ENCODE data around the gene PNPLA2. TPM values are rescaled to one million over a fixed set of nuclear protein-coding genes. Genes with fewer than 3 reads are reported as not detected.
A peak's percentile ranks its signal among the peaks of the same experiment; 100 is the strongest.

The PNPLA2 gene
- total and polyA plus RNA-seq, 10 of the 15 experiments (the other 5 are each of a cell fraction or from before 2014, with no cell fraction given): 0.19 to 34.0 (median 8.1) TPM

GRCh38 chr11:777288-778255 is 41.1 kb upstream of the PNPLA2 start, which contains the start of gene GATD1 (continued):
- no peak for TF ChIP-seq IRF5 (IDR thresholded peaks at IDR 0.05; ENCODE audit: borderline replicate concordance)
- TF ChIP-seq CBFB (IDR thresholded peaks at IDR 0.05; ENCODE audit: low read depth): no peak
- TF ChIP-seq IRF4 (IDR thresholded peaks at IDR 0.05; ENCODE audit: low read depth, low read length): no peak
- peak; percentile 76; the same call in 1 of the 2 replicates for TF ChIP-seq NR2F1 (conservative IDR thresholded peaks at IDR 0.05)
- TF ChIP-seq, protein P1, sequence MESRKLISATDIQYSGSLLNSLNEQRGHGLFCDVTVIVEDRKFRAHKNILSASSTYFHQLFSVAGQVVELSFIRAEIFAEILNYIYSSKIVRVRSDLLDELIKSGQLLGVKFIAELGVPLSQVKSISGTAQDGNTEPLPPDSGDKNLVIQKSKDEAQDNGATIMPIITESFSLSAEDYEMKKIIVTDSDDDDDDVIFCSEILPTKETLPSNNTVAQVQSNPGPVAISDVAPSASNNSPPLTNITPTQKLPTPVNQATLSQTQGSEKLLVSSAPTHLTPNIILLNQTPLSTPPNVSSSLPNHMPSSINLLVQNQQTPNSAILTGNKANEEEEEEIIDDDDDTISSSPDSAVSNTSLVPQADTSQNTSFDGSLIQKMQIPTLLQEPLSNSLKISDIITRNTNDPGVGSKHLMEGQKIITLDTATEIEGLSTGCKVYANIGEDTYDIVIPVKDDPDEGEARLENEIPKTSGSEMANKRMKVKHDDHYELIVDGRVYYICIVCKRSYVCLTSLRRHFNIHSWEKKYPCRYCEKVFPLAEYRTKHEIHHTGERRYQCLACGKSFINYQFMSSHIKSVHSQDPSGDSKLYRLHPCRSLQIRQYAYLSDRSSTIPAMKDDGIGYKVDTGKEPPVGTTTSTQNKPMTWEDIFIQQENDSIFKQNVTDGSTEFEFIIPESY (IDR thresholded peaks at IDR 0.05): no peak
- TF ChIP-seq NFYA (IDR thresholded peaks at IDR 0.05; ENCODE audit: borderline replicate concordance, low read depth, low read length): no peak
- no peak for TF ChIP-seq CREM (IDR thresholded peaks at IDR 0.05; ENCODE audit: low read depth)
- no peak for TF ChIP-seq MTA3 (IDR thresholded peaks at IDR 0.05; ENCODE audit: borderline replicate concordance, low read length)
- no peak for TF ChIP-seq MYB (IDR thresholded peaks at IDR 0.05; ENCODE audit: borderline replicate concordance, low read depth, low read length)
- TF ChIP-seq TAF1 (IDR thresholded peaks at IDR 0.05; ENCODE audit: borderline replicate concordance, low read depth, low read length): peak; percentile 70; the same call in 1 of the 2 replicates
- no peak for TF ChIP-seq SREBF1 (IDR thresholded peaks at IDR 0.05; ENCODE audit: low read length)
- TF ChIP-seq GABPA (IDR thresholded peaks at IDR 0.05; ENCODE audit: low read depth): no peak
- no peak for TF ChIP-seq SUZ12 (IDR thresholded peaks at IDR 0.05; ENCODE audit: unreplicated experiment)
- no peak for TF ChIP-seq TARDBP (IDR thresholded peaks at IDR 0.05; ENCODE audit: borderline replicate concordance)
- no peak for TF ChIP-seq RAD21 (IDR thresholded peaks at IDR 0.05; ENCODE audit: insufficient read depth, low read depth, low read length)
- no peak for TF ChIP-seq CREB1 (IDR thresholded peaks at IDR 0.05; ENCODE audit: low read depth)
- TF ChIP-seq YY1 (IDR thresholded peaks at IDR 0.05; ENCODE audit: low read depth, low read length): peak; percentile 93
- TF ChIP-seq RAD51 (IDR thresholded peaks at IDR 0.05): no peak
- TF ChIP-seq ZNF622 (IDR thresholded peaks at IDR 0.05): no peak
- TF ChIP-seq ZZZ3 (IDR thresholded peaks at IDR 0.05; ENCODE audit: control insufficient read depth, insufficient read length, low read depth): no peak
- no peak for TF ChIP-seq NR2C2 (IDR thresholded peaks at IDR 0.05; ENCODE audit: borderline replicate concordance, control insufficient read depth, insufficient read length, low read depth)
- no peak for TF ChIP-seq ZBED1 (IDR thresholded peaks at IDR 0.05; ENCODE audit: borderline replicate concordance)
- no peak for TF ChIP-seq SMC3 (IDR thresholded peaks at IDR 0.05; ENCODE audit: borderline replicate concordance, low read length)
- TF ChIP-seq, protein P2, sequence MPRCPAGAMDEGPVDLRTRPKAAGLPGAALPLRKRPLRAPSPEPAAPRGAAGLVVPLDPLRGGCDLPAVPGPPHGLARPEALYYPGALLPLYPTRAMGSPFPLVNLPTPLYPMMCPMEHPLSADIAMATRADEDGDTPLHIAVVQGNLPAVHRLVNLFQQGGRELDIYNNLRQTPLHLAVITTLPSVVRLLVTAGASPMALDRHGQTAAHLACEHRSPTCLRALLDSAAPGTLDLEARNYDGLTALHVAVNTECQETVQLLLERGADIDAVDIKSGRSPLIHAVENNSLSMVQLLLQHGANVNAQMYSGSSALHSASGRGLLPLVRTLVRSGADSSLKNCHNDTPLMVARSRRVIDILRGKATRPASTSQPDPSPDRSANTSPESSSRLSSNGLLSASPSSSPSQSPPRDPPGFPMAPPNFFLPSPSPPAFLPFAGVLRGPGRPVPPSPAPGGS (IDR thresholded peaks at IDR 0.05; ENCODE audit: borderline replicate concordance, insufficient read depth, low read depth, low read length, poor library complexity, severe bottlenecking): no peak
- TF ChIP-seq POLR2AphosphoS2 (IDR thresholded peaks at IDR 0.05; ENCODE audit: low read depth, low read length): no peak; the same call in 1 of the 2 replicates
- no peak for TF ChIP-seq ATF7 (IDR thresholded peaks at IDR 0.05; ENCODE audit: low read depth)
- no peak for TF ChIP-seq RUNX3 (IDR thresholded peaks at IDR 0.05; ENCODE audit: low read length)
- TF ChIP-seq EGR1 (IDR thresholded peaks at IDR 0.05; ENCODE audit: borderline replicate concordance in 1 of 2, low read depth in 2 of 2, low read length in 2 of 2): peak in 1 of 2 experiments; percentile 82; a peak in 2 of 3 replicates

All from GM12878 (cell line).